HL-60 (cell line): ENCODE results near the gene KRT34.

ENCODE experiments used
- DNase-seq, 2 experiments: peaks; one replicate each; pipeline ENCODE4 v3.0.0-alpha.2; 2010 to 2020; ENCODE audit warnings: low read depth in 1 of 2, low spot score in 1 of 2
- H3K27ac ChIP-seq: fragments of 250-450 bp; sonication (Bioruptor Pico); replicated peaks from 2 replicates; pipeline ENCODE4 v1.5.1; 2020; ENCODE audit warnings: mild to moderate bottlenecking, moderate library complexity
- H3K27me3 ChIP-seq: fragments of 250-450 bp; sonication (Bioruptor Pico); 2 replicates; pipeline ENCODE4 v1.5.1; 2021; ENCODE audit warnings: mild to moderate bottlenecking, moderate library complexity; ENCODE audit not compliant: insufficient read depth, poor library complexity, severe bottlenecking
- H3K4me3 ChIP-seq: replicated peaks from 2 replicates; pipeline ENCODE4 v1.5.1; 2011; ENCODE audit warnings: mild to moderate bottlenecking, control low read depth, low read length; ENCODE audit not compliant: insufficient read depth
- CTCF ChIP-seq: IDR thresholded peaks from one replicate; pipeline ENCODE4 v1.5.1; 2011; ENCODE audit warnings: low read length, control low read depth, inconsistent platforms; ENCODE audit not compliant: insufficient read depth
- GABPA ChIP-seq: IDR thresholded peaks from 2 replicates; pipeline ENCODE4 v1.6.1; 2012; ENCODE audit warnings: low read depth
- POLR2AphosphoS5 ChIP-seq: IDR thresholded peaks from 2 replicates; pipeline ENCODE4 v1.6.1; 2012; ENCODE audit warnings: low read depth
- REST ChIP-seq: IDR thresholded peaks from 2 replicates; pipeline ENCODE4 v1.6.1; 2012; ENCODE audit warnings: low read depth; ENCODE audit not compliant: insufficient replicate concordance
- SPI1 ChIP-seq: IDR thresholded peaks from 2 replicates; pipeline ENCODE4 v1.6.1; 2012; ENCODE audit warnings: low read depth, mild to moderate bottlenecking, borderline replicate concordance

Gene KRT34

GRCh38 chr17:41416479-41416878 lies 34.4 kb upstream of the KRT34 start:
- H3K4me3 ChIP-seq = no peak overlapping the region
- H3K27ac ChIP-seq = no peak overlapping the region
- no peaks in the 10 kb centered on the region for H3K27me3 ChIP-seq
- TF ChIP-seq REST = no peak
- TF ChIP-seq CTCF = no peak
- TF ChIP-seq SPI1 = no peak
- no peak for TF ChIP-seq GABPA
- no peak for TF ChIP-seq POLR2AphosphoS5
- DNase-seq = no peak

GRCh38 chr17:41415833-41416335 lies 33.8 kb upstream of the KRT34 start:
- no peak overlapping the region for H3K4me3 ChIP-seq
- H3K27ac ChIP-seq = no peak overlapping the region
- no peak for DNase-seq
- TF ChIP-seq GABPA (no peak), POLR2AphosphoS5 (no peak), REST (no peak), SPI1 (no peak), CTCF (no peak)
- no peaks in the 10 kb centered on the region for H3K27me3 ChIP-seq

GRCh38 chr17:41415411-41415810 lies 33.3 kb upstream of the KRT34 start:
- Histone ChIP-seq H3K4me3 (no peak overlapping the region), H3K27ac (no peak overlapping the region), H3K27me3 (no peaks in the 10 kb centered on the region)
- TF ChIP-seq GABPA (no peak), POLR2AphosphoS5 (no peak), SPI1 (no peak), REST (no peak), CTCF (no peak)
- DNase-seq = no peak
